C4-2B (cell line): ENCODE measurements around the gene SLC39A11.

ENCODE experiments used
- CTCF ChIP-seq: fragments of 450-650 bp; conservative IDR thresholded peaks from 2 replicates; pipeline ENCODE4 v1.5.1; 2017; ENCODE audit warnings: mild to moderate bottlenecking
- ZFX ChIP-seq: fragments of 450-650 bp; IDR thresholded peaks from 2 replicates; pipeline ENCODE4 v1.6.1; 2017

DNA sequence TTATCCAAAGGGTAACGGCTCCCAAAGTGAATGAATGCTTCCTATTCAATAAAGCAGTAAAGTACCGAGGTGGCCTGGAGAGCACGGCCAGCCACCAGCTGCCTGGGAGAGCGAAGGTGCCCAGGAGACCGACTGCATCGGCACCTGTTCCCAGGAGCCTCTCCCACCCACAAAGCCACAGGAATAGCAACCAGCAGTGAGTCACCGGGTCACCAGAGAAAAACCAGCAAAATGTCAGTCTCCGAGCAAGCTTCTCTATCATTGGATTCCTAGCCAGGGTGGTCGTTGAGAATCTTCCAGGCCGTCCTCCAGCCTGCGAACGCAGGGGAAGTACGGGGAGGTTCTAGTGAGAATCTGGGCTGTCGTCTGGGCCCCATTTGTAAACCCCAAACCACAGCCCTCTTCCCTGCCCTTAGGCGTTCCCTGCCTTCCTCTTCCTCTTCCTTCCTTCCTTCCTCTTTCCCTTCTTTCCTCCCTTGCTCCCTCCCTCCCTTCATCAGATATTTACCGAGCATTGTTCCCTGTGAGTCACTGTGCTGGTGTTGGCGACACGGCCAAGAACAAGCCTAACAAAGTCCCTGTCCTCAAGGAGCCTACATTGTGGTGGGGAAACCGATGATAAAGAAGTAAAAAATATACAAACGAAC, 114.6 kb downstream of the SLC39A11 start:
- TF ChIP-seq CTCF, result no peak
- no peak for TF ChIP-seq ZFX
